Activated CD4-positive, alpha-beta memory T cell treated with anti-CD3 and anti-CD28 coated beads, Interleukin-2, amount 10 ng/mL, durations not matched to agents 7 days and 5 days (primary cell): ENCODE measurements around the gene GPC2. TPM values are rescaled to one million over a fixed set of nuclear protein-coding genes. Genes with fewer than 3 reads are reported as not detected.
"Not testable (repeated sequence)": the region's sequence is repeated elsewhere in the genome, so short reads cannot be mapped to it uniquely, and the experiment has no call there.

ENCODE experiments used
- CTCF ChIA-PET: fragments of 350-600 bp; sonication (Branson Sonifier 250); formaldehyde crosslinking; loops from one replicate; lab custom pipeline; 2021; ENCODE audit warnings: antibody characterized with exemption, inconsistent platforms; lab: Charles Lee
- POLR2A ChIA-PET: fragments of 350-600 bp; sonication (Branson Sonifier 250); formaldehyde crosslinking; loops from one replicate; lab custom pipeline; 2021; ENCODE audit warnings: antibody characterized with exemption; lab: Charles Lee
- DNase-seq: peaks from one replicate; pipeline ENCODE4 v3.0.0-alpha.2; 2020
- H3K27ac Mint-ChIP-seq: one replicate; pipeline ENCODE4 v1.8.0; 2021; ENCODE audit warnings: mild to moderate bottlenecking, mixed read lengths
- H3K27me3 Mint-ChIP-seq: one replicate; pipeline ENCODE4 v1.8.0; 2021; ENCODE audit warnings: mixed read lengths
- H3K36me3 Mint-ChIP-seq: one replicate; pipeline ENCODE4 v1.8.0; 2021; ENCODE audit warnings: low read depth, mixed read lengths
- H3K4me1 Mint-ChIP-seq: one replicate; pipeline ENCODE4 v1.8.0; 2021; ENCODE audit warnings: mixed read lengths
- H3K4me3 Mint-ChIP-seq: one replicate; pipeline ENCODE4 v1.8.0; 2021; ENCODE audit warnings: mild to moderate bottlenecking, mixed read lengths
- H3K9me3 Mint-ChIP-seq: one replicate; pipeline ENCODE4 v1.8.0; 2021; ENCODE audit warnings: mixed read lengths
- total RNA-seq, 2 experiments: library from RNA; stranded (reverse); gene quantifications; one replicate each; pipeline ENCODE4 v1.2.3, GENCODE V29; 2021

Gene GPC2
- 1 to 10 TPM; 3.8 to 4.8 TPM for total RNA-seq

GRCh38 chr7:100177045-100178001 lies at the start of gene GPC2, which contains the start of gene STAG3:
GPC2 (minus strand) TSS chr7:100177381; CDS start chr7:100177199, 182 bp downstream.
STAG3 (plus strand) TSS chr7:100177918; CDS start chr7:100180557, 2,639 bp downstream.
- DNase-seq: peak; percentile 98
- POLR2A ChIA-PET: interaction anchor here (0.7 to 4.6 kb wide), 8 partner anchors 10 to 252 kb away, joined by 3 to 30 read pairs (median 4); partner anchors contain the start of genes GAL3ST4, LAMTOR4, MEPCE and TRAPPC14
- peaks cover 14% of the 10 kb centered on the region for H3K36me3 Mint-ChIP-seq
- H3K27ac Mint-ChIP-seq: peak within 1 kb of the TSS; percentile 21
- H3K4me3 Mint-ChIP-seq: peak within 1 kb of the TSS; percentile 67
- H3K4me1 Mint-ChIP-seq: peaks cover 39% of the 10 kb centered on the region
- CTCF ChIA-PET: interaction anchor here (0.6 to 2.5 kb wide), 13 partner anchors 10 to 271 kb away, joined by 3 to 14 read pairs (median 3); partner anchors contain the start of genes LAMTOR4, PVRIG and TRAPPC14
- H3K27me3 Mint-ChIP-seq: peaks cover 23% of the 10 kb centered on the region
- H3K9me3 Mint-ChIP-seq: peaks cover 4% of the 10 kb centered on the region

- peaks cover 46% of the 10 kb centered on the region for H3K4me1 Mint-ChIP-seq
- not testable (repeated sequence) for H3K4me3 Mint-ChIP-seq
Observed at GRCh38 chr7:100224891-100225290, 47.7 kb upstream of the GPC2 start.

GRCh38 chr7:100223376-100223927 lies 46.3 kb upstream of the GPC2 start:
- peak overlapping the region; percentile 87 for H3K4me3 Mint-ChIP-seq
- H3K9me3 Mint-ChIP-seq, DNase-seq, POLR2A ChIA-PET, H3K27me3 Mint-ChIP-seq: not testable (repeated sequence)
- H3K36me3 Mint-ChIP-seq: peaks cover 69% of the 10 kb centered on the region
- peak overlapping the region; percentile 99 for H3K27ac Mint-ChIP-seq
- CTCF ChIA-PET: interaction anchor here (1.1 kb wide), 1 partner anchor 142 kb away, joined by 5 read pairs; no protein-coding TSS in a partner anchor
- H3K4me1 Mint-ChIP-seq: peaks cover 57% of the 10 kb centered on the region

More at GRCh38 chr7:100224891-100225290, 47.7 kb upstream of the GPC2 start:
- H3K27me3 Mint-ChIP-seq, CTCF ChIA-PET, DNase-seq, H3K9me3 Mint-ChIP-seq: not testable (repeated sequence)
- H3K36me3 Mint-ChIP-seq: peaks cover 71% of the 10 kb centered on the region
- POLR2A ChIA-PET: interaction anchor here (1.5 kb wide), 1 partner anchor 120 kb away, joined by 3 read pairs; no protein-coding TSS in a partner anchor
- H3K27ac Mint-ChIP-seq: peak overlapping the region; percentile 73

- H3K27ac Mint-ChIP-seq: peak overlapping the region; percentile 99
- H3K4me1 Mint-ChIP-seq: peaks cover 58% of the 10 kb centered on the region
- peak overlapping the region; percentile 87 for H3K4me3 Mint-ChIP-seq
- no peak for DNase-seq
- no peaks in the 10 kb centered on the region for H3K27me3 Mint-ChIP-seq
- POLR2A ChIA-PET: interaction anchor here (0.6 to 6.5 kb wide), 14 partner anchors 13 to 410 kb away, joined by 3 to 35 read pairs (median 4); partner anchors contain the start of genes AP4M1, GAL3ST4, LAMTOR4 and MCM7
- CTCF ChIA-PET: interaction anchor here (1.6 kb wide), 1 partner anchor 89 kb away, joined by 9 read pairs; no protein-coding TSS in a partner anchor
- H3K9me3 Mint-ChIP-seq: no peaks in the 10 kb centered on the region
- H3K36me3 Mint-ChIP-seq: peaks cover 63% of the 10 kb centered on the region
Observed at GRCh38 chr7:100222445-100223132, 45.4 kb upstream of the GPC2 start.

GRCh38 chr7:100221767-100222444 lies 44.7 kb upstream of the GPC2 start:
- Mint-ChIP-seq H3K4me1 (peaks cover 62% of the 10 kb centered on the region), H3K27ac (peak overlapping the region; percentile 99), H3K9me3 (no peaks in the 10 kb centered on the region), H3K27me3 (no peaks in the 10 kb centered on the region), H3K36me3 (peaks cover 63% of the 10 kb centered on the region), H3K4me3 (peak overlapping the region; percentile 87)
- ChIA-PET CTCF (interaction anchor here (1.6 kb wide), 1 partner anchor 89 kb away, joined by 9 read pairs; no protein-coding TSS in a partner anchor), POLR2A (interaction anchor here (0.6 to 6.5 kb wide), 24 partner anchors 12 to 411 kb away, joined by 3 to 35 read pairs (median 4); partner anchors contain the start of genes AP4M1, GAL3ST4, LAMTOR4 and MBLAC1)
- no peak for DNase-seq

GRCh38 chr7:100221231-100221718 lies 44.1 kb upstream of the GPC2 start:
- Mint-ChIP-seq H3K9me3 (no peaks in the 10 kb centered on the region), H3K27ac (peak overlapping the region; percentile 99), H3K36me3 (peaks cover 62% of the 10 kb centered on the region), H3K27me3 (no peaks in the 10 kb centered on the region), H3K4me3 (peak overlapping the region; percentile 87), H3K4me1 (peaks cover 65% of the 10 kb centered on the region)
- ChIA-PET POLR2A (interaction anchor here (0.8 to 6.5 kb wide), 26 partner anchors 11 to 215 kb away, joined by 3 to 35 read pairs (median 4); partner anchors contain the start of genes AP4M1, GAL3ST4, LAMTOR4 and MBLAC1), CTCF (interaction anchor here (1.6 kb wide), 1 partner anchor 88 kb away, joined by 9 read pairs; no protein-coding TSS in a partner anchor)
- peak; percentile 86 for DNase-seq

- H3K36me3 Mint-ChIP-seq: peaks cover 61% of the 10 kb centered on the region
- CTCF ChIA-PET: interaction anchor here (0.6 to 1.2 kb wide), 4 partner anchors 9 to 145 kb away, joined by 3 to 4 read pairs (median 4); partner anchors contain the start of genes GPC2, LAMTOR4 and STAG3
- H3K27ac Mint-ChIP-seq: peak overlapping the region; percentile 99
- H3K4me3 Mint-ChIP-seq: peak overlapping the region; percentile 87
- peaks cover 66% of the 10 kb centered on the region for H3K4me1 Mint-ChIP-seq
- no peaks in the 10 kb centered on the region for H3K27me3 Mint-ChIP-seq
- no peak for DNase-seq
- H3K9me3 Mint-ChIP-seq: no peaks in the 10 kb centered on the region
- POLR2A ChIA-PET: interaction anchor here (0.8 to 6.5 kb wide), 21 partner anchors 8 to 216 kb away, joined by 3 to 35 read pairs (median 4); partner anchors contain the start of genes AP4M1, LAMTOR4, MBLAC1 and MCM7
Observed at GRCh38 chr7:100220586-100221230, 43.5 kb upstream of the GPC2 start.

- CTCF ChIA-PET: interaction anchor here (0.6 to 1.2 kb wide), 5 partner anchors 8 to 145 kb away, joined by 3 to 4 read pairs (median 4); partner anchors contain the start of genes GPC2, LAMTOR4 and STAG3
- peak; percentile 53 for DNase-seq
- H3K27me3 Mint-ChIP-seq, H3K9me3 Mint-ChIP-seq: not testable (repeated sequence)
- POLR2A ChIA-PET: interaction anchor here (0.8 to 6.5 kb wide), 14 partner anchors 9 to 215 kb away, joined by 3 to 35 read pairs (median 4); partner anchors contain the start of genes AP4M1, LAMTOR4, MBLAC1 and MCM7
- Mint-ChIP-seq H3K4me1 (peaks cover 67% of the 10 kb centered on the region), H3K27ac (peak within 1 kb of the TSS; percentile 99), H3K36me3 (peaks cover 57% of the 10 kb centered on the region), H3K4me3 (peak within 1 kb of the TSS; percentile 87)
Observed at GRCh38 chr7:100219801-100220585, 42.8 kb upstream of the GPC2 start, which contains the start of gene PVRIG. PVRIG (plus strand) TSS chr7:100219949; CDS start chr7:100219971, 22 bp downstream.

GRCh38 chr7:100219271-100219737 lies 42.1 kb upstream of the GPC2 start:
- H3K36me3 Mint-ChIP-seq: peaks cover 51% of the 10 kb centered on the region
- H3K4me3 Mint-ChIP-seq: peak overlapping the region; percentile 87
- H3K4me1 Mint-ChIP-seq: peaks cover 64% of the 10 kb centered on the region
- no peaks in the 10 kb centered on the region for H3K9me3 Mint-ChIP-seq
- DNase-seq: peak; percentile 45
- H3K27me3 Mint-ChIP-seq: no peaks in the 10 kb centered on the region
- H3K27ac Mint-ChIP-seq: peak overlapping the region; percentile 99
- CTCF ChIA-PET: interaction anchor here (0.9 to 3.1 kb wide), 7 partner anchors 8 to 118 kb away, joined by 3 to 14 read pairs (median 4); partner anchors contain the start of genes AP4M1, GPC2, LAMTOR4 and MCM7
- POLR2A ChIA-PET: interaction anchor here (0.8 to 6.5 kb wide), 8 partner anchors 9 to 119 kb away, joined by 3 to 35 read pairs (median 4); partner anchors contain the start of genes AP4M1, LAMTOR4 and MCM7
